ENCODE data around the gene KIR3DL3. TPM values are rescaled to one million over a fixed set of nuclear protein-coding genes. Genes with fewer than 3 reads are reported as not detected.
"Not testable (repeated sequence)": the region's sequence is repeated elsewhere in the genome, so short reads cannot be mapped to it uniquely, and the experiment has no call there.

Gene KIR3DL3
- total and polyA plus RNA-seq, 7 experiments from 2014 or later, result not detected

DNA sequence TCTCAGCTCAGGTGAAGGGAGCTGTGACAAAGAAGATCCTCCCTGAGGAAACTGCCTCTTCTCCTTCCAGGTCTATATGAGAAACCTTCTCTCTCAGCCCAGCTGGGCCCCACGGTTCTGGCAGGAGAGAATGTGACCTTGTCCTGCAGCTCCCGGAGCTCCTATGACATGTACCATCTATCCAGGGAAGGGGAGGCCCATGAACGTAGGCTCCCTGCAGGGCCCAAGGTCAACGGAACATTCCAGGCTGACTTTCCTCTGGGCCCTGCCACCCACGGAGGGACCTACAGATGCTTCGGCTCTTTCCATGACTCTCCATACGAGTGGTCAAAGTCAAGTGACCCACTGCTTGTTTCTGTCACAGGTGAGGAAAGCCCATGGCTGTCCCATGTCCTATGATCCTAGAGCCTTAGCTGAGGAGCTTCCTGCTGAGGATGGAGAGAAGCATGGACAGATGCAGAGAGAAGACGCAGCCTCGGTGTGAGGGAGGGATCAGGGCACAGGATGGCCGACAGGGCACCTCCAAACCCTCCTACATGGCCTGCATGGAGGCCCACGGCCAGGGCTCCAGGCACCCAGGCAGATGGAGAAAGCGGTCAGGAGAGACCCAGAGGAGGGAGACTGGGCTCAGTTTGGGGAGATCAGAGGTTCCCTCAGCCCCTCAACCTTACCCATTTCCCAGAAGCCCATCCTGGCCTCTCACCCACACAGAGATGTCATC is 51.0 kb downstream of the KIR3DL3 start:
- Mint-ChIP-seq H3K9me3 (peaks cover 0 to 23% (median 6%) of the 10 kb centered on the region in 11 donors), H3K27me3 (peaks cover 0 to 29% (median 11%) of the 10 kb centered on the region in 5 donors)
- H3K4me1 Mint-ChIP-seq; H3K36me3 Mint-ChIP-seq; H3K9me3 ChIP-seq (ENCODE audit: control insufficient read depth in 2 of 3, low read length in 3 of 3); intact Hi-C loops (cut with micrococcal nuclease); H3K27ac Mint-ChIP-seq; H3K36me3 ChIP-seq (ENCODE audit: control insufficient read depth in 2 of 3, insufficient read depth in 3 of 3, low read length in 3 of 3); POLR2A ChIA-PET; H3K4me3 ChIP-seq (ENCODE audit: low read length); H3K27me3 ChIP-seq (ENCODE audit: control insufficient read depth in 2 of 2, insufficient read depth in 2 of 2, low read length in 2 of 2); CTCF ChIA-PET; ATAC-seq; H3K4me1 ChIP-seq (ENCODE audit: control insufficient read depth in 2 of 2, insufficient read depth in 2 of 2, low read length in 2 of 2); DNase-seq; H3K27ac ChIP-seq (ENCODE audit: low read depth, low read length); H3K4me3 Mint-ChIP-seq: not testable (repeated sequence)

DNA sequence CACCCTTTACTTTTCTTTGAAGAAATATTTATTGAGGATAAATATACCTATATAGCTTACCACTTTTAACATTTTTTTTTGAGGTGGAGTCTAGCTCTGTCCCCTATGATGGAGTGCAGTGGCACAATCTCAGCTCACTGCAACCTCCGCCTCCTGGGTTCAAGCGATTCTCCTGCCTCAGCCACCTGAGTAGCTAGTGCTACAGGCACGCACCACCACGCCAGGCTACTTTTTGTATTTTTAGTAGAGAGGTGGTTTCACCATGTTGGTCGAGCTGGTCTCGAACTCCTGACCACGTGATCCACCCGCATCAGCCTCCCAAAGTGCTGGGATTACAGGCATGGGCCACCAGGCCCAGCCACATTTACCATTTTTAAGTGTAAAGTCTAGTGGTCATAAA is 51.6 kb downstream of the KIR3DL3 start:
- H3K27ac ChIP-seq (ENCODE audit: low read depth, low read length); H3K27me3 ChIP-seq (ENCODE audit: control insufficient read depth in 2 of 2, insufficient read depth in 2 of 2, low read length in 2 of 2); H3K36me3 Mint-ChIP-seq; H3K4me1 ChIP-seq (ENCODE audit: control insufficient read depth in 2 of 2, insufficient read depth in 2 of 2, low read length in 2 of 2); DNase-seq; CTCF ChIA-PET; H3K36me3 ChIP-seq (ENCODE audit: control insufficient read depth in 2 of 3, insufficient read depth in 3 of 3, low read length in 3 of 3); H3K9me3 ChIP-seq (ENCODE audit: control insufficient read depth in 2 of 3, low read length in 3 of 3); intact Hi-C loops (cut with micrococcal nuclease); H3K4me3 ChIP-seq (ENCODE audit: low read length); H3K4me3 Mint-ChIP-seq; POLR2A ChIA-PET; H3K4me1 Mint-ChIP-seq; H3K27ac Mint-ChIP-seq; ATAC-seq: not testable (repeated sequence)
- Mint-ChIP-seq H3K9me3 (peaks cover 0 to 23% (median 6%) of the 10 kb centered on the region in 11 donors), H3K27me3 (peaks cover 0 to 27% (median 9%) of the 10 kb centered on the region in 5 donors)

DNA sequence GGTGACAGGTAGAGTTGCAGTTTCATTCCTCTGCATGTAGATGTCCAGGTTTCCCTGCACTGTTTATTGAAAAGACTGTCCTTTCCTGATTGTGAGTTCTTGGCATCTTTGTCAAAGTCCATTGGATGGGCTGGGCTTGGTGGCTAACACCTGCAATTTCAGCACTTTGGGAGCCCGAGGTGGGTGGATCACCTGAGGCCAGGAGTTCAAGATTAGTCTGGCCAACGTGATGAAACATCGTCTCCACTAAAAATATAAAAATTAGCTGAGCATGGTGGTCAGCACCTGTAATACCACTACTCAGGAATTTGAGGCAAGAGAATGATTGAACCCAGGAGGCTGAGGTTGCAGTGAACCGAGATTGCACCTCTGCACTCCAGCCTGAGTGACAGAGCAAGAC is 53.6 kb downstream of the KIR3DL3 start:
- intact Hi-C loops (cut with micrococcal nuclease); CTCF ChIA-PET: not testable (repeated sequence)

DNA sequence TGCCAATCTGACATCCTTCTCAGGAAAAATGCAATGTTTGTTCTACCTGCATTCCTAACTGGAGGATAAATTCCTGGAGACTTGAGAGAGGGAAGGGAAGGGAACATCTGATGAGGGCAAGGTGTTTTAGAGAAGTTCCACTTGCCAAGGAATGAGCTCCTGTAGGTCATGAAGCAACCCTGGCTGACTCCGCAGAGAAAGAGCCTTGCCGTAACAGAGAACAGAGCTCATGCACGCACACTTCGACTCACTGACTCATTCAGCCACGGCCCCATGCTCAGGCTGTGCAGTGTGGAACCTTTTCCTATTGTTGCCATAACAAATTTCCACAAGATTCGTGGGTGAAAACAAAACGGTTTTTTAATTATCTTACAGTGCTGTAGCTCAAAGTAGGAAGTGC is 54.7 kb downstream of the KIR3DL3 start:
- H3K4me3 Mint-ChIP-seq; POLR2A ChIA-PET; H3K36me3 ChIP-seq (ENCODE audit: control insufficient read depth in 2 of 3, insufficient read depth in 3 of 3, low read length in 3 of 3); H3K27ac ChIP-seq (ENCODE audit: low read depth, low read length); H3K4me1 Mint-ChIP-seq; intact Hi-C loops (cut with micrococcal nuclease); DNase-seq; H3K4me3 ChIP-seq (ENCODE audit: low read length); H3K36me3 Mint-ChIP-seq; H3K9me3 ChIP-seq (ENCODE audit: control insufficient read depth in 2 of 3, low read length in 3 of 3); H3K27me3 ChIP-seq (ENCODE audit: control insufficient read depth in 2 of 2, insufficient read depth in 2 of 2, low read length in 2 of 2); ATAC-seq; CTCF ChIA-PET; H3K27ac Mint-ChIP-seq; H3K4me1 ChIP-seq (ENCODE audit: control insufficient read depth in 2 of 2, insufficient read depth in 2 of 2, low read length in 2 of 2): not testable (repeated sequence)
- H3K27me3 Mint-ChIP-seq, result peaks cover 0 to 33% (median 9%) of the 10 kb centered on the region in 5 donors
- peaks cover 0 to 52% (median 12%) of the 10 kb centered on the region in 11 donors for H3K9me3 Mint-ChIP-seq

More for the DNA sequence above, 53.6 kb downstream of the KIR3DL3 start:
- H3K4me1 Mint-ChIP-seq; H3K4me1 ChIP-seq (ENCODE audit: control insufficient read depth in 2 of 2, insufficient read depth in 2 of 2, low read length in 2 of 2); H3K36me3 ChIP-seq (ENCODE audit: control insufficient read depth in 2 of 3, insufficient read depth in 3 of 3, low read length in 3 of 3); H3K4me3 Mint-ChIP-seq; H3K9me3 ChIP-seq (ENCODE audit: control insufficient read depth in 2 of 3, low read length in 3 of 3); ATAC-seq; H3K36me3 Mint-ChIP-seq; H3K27ac Mint-ChIP-seq; H3K27ac ChIP-seq (ENCODE audit: low read depth, low read length); POLR2A ChIA-PET; DNase-seq; H3K27me3 ChIP-seq (ENCODE audit: control insufficient read depth in 2 of 2, insufficient read depth in 2 of 2, low read length in 2 of 2); H3K4me3 ChIP-seq (ENCODE audit: low read length): not testable (repeated sequence)
- peaks cover 0 to 31% (median 7%) of the 10 kb centered on the region in 5 donors for H3K27me3 Mint-ChIP-seq
- peaks cover 2 to 41% (median 12%) of the 10 kb centered on the region in 11 donors for H3K9me3 Mint-ChIP-seq

- peaks cover 0 to 44% (median 9%) of the 10 kb centered on the region in 11 donors for H3K9me3 Mint-ChIP-seq
- ATAC-seq; H3K4me1 Mint-ChIP-seq; H3K4me3 ChIP-seq (ENCODE audit: low read length); H3K27ac ChIP-seq (ENCODE audit: low read depth, low read length); intact Hi-C loops (cut with micrococcal nuclease); CTCF ChIA-PET; POLR2A ChIA-PET; H3K4me1 ChIP-seq (ENCODE audit: control insufficient read depth in 2 of 2, insufficient read depth in 2 of 2, low read length in 2 of 2); H3K27ac Mint-ChIP-seq; H3K4me3 Mint-ChIP-seq; H3K9me3 ChIP-seq (ENCODE audit: control insufficient read depth in 2 of 3, low read length in 3 of 3); H3K36me3 ChIP-seq (ENCODE audit: control insufficient read depth in 2 of 3, insufficient read depth in 3 of 3, low read length in 3 of 3); H3K27me3 ChIP-seq (ENCODE audit: control insufficient read depth in 2 of 2, insufficient read depth in 2 of 2, low read length in 2 of 2); DNase-seq: not testable (repeated sequence)
- peaks cover 0 to 11% (median 0%) of the 10 kb centered on the region in 5 donors for H3K36me3 Mint-ChIP-seq
- H3K27me3 Mint-ChIP-seq, result peaks cover 0 to 53% (median 23%) of the 10 kb centered on the region in 5 donors
Measured at GRCh38 chr19:54782916-54783315, 58.7 kb downstream of the KIR3DL3 start.

Other genes starting within 250 kb of the KIR3DL3 start
- 10 to 100 TPM in 1 of 5 experiments, 1 to 10 TPM in 2, under 1 TPM in 1, not detected in 1; 0.85 to 12.8 (median 2.2) TPM for gene LAIR2, start 221.6 kb upstream of the KIR3DL3 start, total RNA-seq
- gene LAIR2, start 221.6 kb upstream of the KIR3DL3 start, polyA plus RNA-seq, result 1 to 10 TPM; 2.5 to 5.5 TPM
- gene LILRA2, start 150.7 kb upstream of the KIR3DL3 start, total RNA-seq, result 10 to 100 TPM in 1 of 5 experiments, 1 to 10 TPM in 1, under 1 TPM in 3; 0.24 to 50.3 (median 0.87) TPM
- under 1 TPM; 0.18 to 0.38 TPM for gene LILRA2, start 150.7 kb upstream of the KIR3DL3 start, polyA plus RNA-seq
- 10 to 100 TPM in 1 of 5 experiments, 1 to 10 TPM in 1, not detected in 3; 4.3 to 36.7 TPM for gene LILRA1, start 130.8 kb upstream of the KIR3DL3 start, total RNA-seq
- gene LILRA1, start 130.8 kb upstream of the KIR3DL3 start, polyA plus RNA-seq, result under 1 TPM in 1 of 2 donors, not detected in 1; 0.14 TPM
- 10 to 100 TPM in 1 of 5 experiments, 1 to 10 TPM in 3, not detected in 1; 1.1 to 56.5 (median 5.1) TPM for gene LILRB1, start 94.0 kb upstream of the KIR3DL3 start, total RNA-seq
- gene LILRB1, start 94.0 kb upstream of the KIR3DL3 start, polyA plus RNA-seq, result under 1 TPM in 1 of 2 donors, not detected in 1; 0.09 TPM
- gene LILRB4, start 61.5 kb upstream of the KIR3DL3 start, total RNA-seq, result 10 to 100 TPM in 1 of 5 experiments, 1 to 10 TPM in 3, under 1 TPM in 1; 0.15 to 20.2 (median 2.5) TPM
- gene LILRB4, start 61.5 kb upstream of the KIR3DL3 start, polyA plus RNA-seq, result not detected
- gene KIR2DL3, start 14.1 kb downstream of the KIR3DL3 start, total RNA-seq, result 1 to 10 TPM in 1 of 5 experiments, under 1 TPM in 1, not detected in 3; 0.27 to 4.0 TPM
- under 1 TPM in 1 of 2 donors, not detected in 1; 0.11 TPM for gene KIR2DL3, start 14.1 kb downstream of the KIR3DL3 start, polyA plus RNA-seq
- gene KIR2DL1, start 45.4 kb downstream of the KIR3DL3 start, total RNA-seq, result 1 to 10 TPM in 2 of 5 experiments, not detected in 3; 1.0 to 1.2 TPM
- gene KIR2DL1, start 45.4 kb downstream of the KIR3DL3 start, polyA plus RNA-seq, result not detected
- gene KIR2DL4, start 79.2 kb downstream of the KIR3DL3 start, total RNA-seq, result under 1 TPM in 3 of 5 experiments, not detected in 2; 0.15 to 0.48 (median 0.44) TPM
- gene KIR2DL4, start 79.2 kb downstream of the KIR3DL3 start, polyA plus RNA-seq, result not detected
- 1 to 10 TPM in 2 of 5 experiments, not detected in 3; 1.1 to 2.0 TPM for gene KIR3DL1, start 92.0 kb downstream of the KIR3DL3 start, total RNA-seq
- under 1 TPM in 1 of 2 donors, not detected in 1; 0.14 TPM for gene KIR3DL1, start 92.0 kb downstream of the KIR3DL3 start, polyA plus RNA-seq
- 1 to 10 TPM in 2 of 5 experiments, not detected in 3; 1.3 to 3.5 TPM for gene KIR2DS4, start 108.2 kb downstream of the KIR3DL3 start, total RNA-seq
- under 1 TPM in 1 of 2 donors, not detected in 1; 0.24 TPM for gene KIR2DS4, start 108.2 kb downstream of the KIR3DL3 start, polyA plus RNA-seq
- 1 to 10 TPM in 2 of 5 experiments, under 1 TPM in 1, not detected in 2; 0.94 to 6.1 (median 1.3) TPM for gene KIR3DL2, start 126.0 kb downstream of the KIR3DL3 start, total RNA-seq
- 1 to 10 TPM in 1 of 2 donors, under 1 TPM in 1; 0.40 to 1.5 TPM for gene KIR3DL2, start 126.0 kb downstream of the KIR3DL3 start, polyA plus RNA-seq
- gene FCAR, start 149.8 kb downstream of the KIR3DL3 start, total RNA-seq, result 100 to 1,000 TPM in 1 of 5 experiments, 1 to 10 TPM in 1, not detected in 3; 8.5 to 110 TPM
- not detected for gene FCAR, start 149.8 kb downstream of the KIR3DL3 start, polyA plus RNA-seq
- 10 to 100 TPM in 1 of 5 experiments, 1 to 10 TPM in 1, under 1 TPM in 2, not detected in 1; 0.65 to 22.1 (median 1.6) TPM for gene NCR1, start 181.7 kb downstream of the KIR3DL3 start, total RNA-seq
- gene NCR1, start 181.7 kb downstream of the KIR3DL3 start, polyA plus RNA-seq, result not detected
- gene NLRP7, start 223.1 kb downstream of the KIR3DL3 start, total RNA-seq, result not detected
- not detected for gene NLRP7, start 223.1 kb downstream of the KIR3DL3 start, polyA plus RNA-seq
- gene NLRP2, start 241.9 kb downstream of the KIR3DL3 start, total RNA-seq, result 10 to 100 TPM in 1 of 5 experiments, 1 to 10 TPM in 4; 3.7 to 18.6 (median 6.4) TPM
- 1 to 10 TPM; 2.2 to 5.5 TPM for gene NLRP2, start 241.9 kb downstream of the KIR3DL3 start, polyA plus RNA-seq